ENCODE data around the gene EXD3.
"Not testable (repeated sequence)": the region's sequence is repeated elsewhere in the genome, so short reads cannot be mapped to it uniquely, and the experiment has no call there.

EXD3 gene

GRCh38 chr9:137458194-137459151, 35.5 kb upstream of the EXD3 start:
- DNase-seq (ENCODE audit: low spot score): no peak

GRCh38 chr9:137457406-137458193, 34.6 kb upstream of the EXD3 start:
- no peak for DNase-seq (ENCODE audit: low spot score)

GRCh38 chr9:137456864-137457405, 34.0 kb upstream of the EXD3 start:
- no peak for DNase-seq (ENCODE audit: low spot score)

- DNase-seq (ENCODE audit: low spot score): no peak
These were observed 33.3 kb upstream of the EXD3 start for GRCh38 chr9:137456061-137456863.

- DNase-seq (ENCODE audit: low spot score): no peak
These were observed 32.5 kb upstream of the EXD3 start for GRCh38 chr9:137455359-137455991.

GRCh38 chr9:137454597-137455358, 31.8 kb upstream of the EXD3 start:
- DNase-seq (ENCODE audit: low spot score): no peak

GRCh38 chr9:137454145-137454596, 31.2 kb upstream of the EXD3 start:
- DNase-seq (ENCODE audit: low spot score): no peak

GRCh38 chr9:137453643-137454081, 30.7 kb upstream of the EXD3 start:
- DNase-seq (ENCODE audit: low spot score): peak; percentile 39

GRCh38 chr9:137452761-137453642, 30.0 kb upstream of the EXD3 start:
- no peak for DNase-seq (ENCODE audit: low spot score)

- DNase-seq (ENCODE audit: low spot score): no peak
These were observed 29.2 kb upstream of the EXD3 start for GRCh38 chr9:137452006-137452760.

- not testable (repeated sequence) for DNase-seq (ENCODE audit: low spot score)
These were observed 28.5 kb upstream of the EXD3 start for GRCh38 chr9:137451264-137452005.

- peak; percentile 34 for DNase-seq (ENCODE audit: low spot score)
These were observed 27.7 kb upstream of the EXD3 start for GRCh38 chr9:137450539-137451222.

GRCh38 chr9:137449931-137450538, 27.1 kb upstream of the EXD3 start:
- DNase-seq (ENCODE audit: low spot score): peak; percentile 17

GRCh38 chr9:137449081-137449844, 26.3 kb upstream of the EXD3 start:
- no peak for DNase-seq (ENCODE audit: low spot score)

GRCh38 chr9:137448602-137448962, 25.6 kb upstream of the EXD3 start:
- no peak for DNase-seq (ENCODE audit: low spot score)
